ENCODE measurements around the gene OR2B2. TPM values are rescaled to one million over a fixed set of nuclear protein-coding genes. Genes with fewer than 3 reads are reported as not detected.
"Not testable (repeated sequence)": the region's sequence is repeated elsewhere in the genome, so short reads cannot be mapped to it uniquely, and the experiment has no call there.

Gene OR2B2
- polyA plus RNA-seq, 1 donor (not counting 4 experiments of a cell fraction or from before 2014, with no cell fraction given): not detected

- Histone ChIP-seq H3K79me2 (ENCODE audit: control insufficient read depth, insufficient read depth, low read length) (no peaks in the 10 kb centered on the region), H3K27me3 (ENCODE audit: control insufficient read depth, extremely low read depth, insufficient read depth, low read length) (peaks cover 4% of the 10 kb centered on the region), H3K4me1 (ENCODE audit: control insufficient read depth, extremely low read depth, insufficient read depth, low read length) (no peaks in the 10 kb centered on the region), H4K20me1 (ENCODE audit: control insufficient read depth, extremely low read depth, insufficient read depth, low read length) (no peaks in the 10 kb centered on the region), H3K9me3 (ENCODE audit: control insufficient read depth, low read depth, low read length) (no peaks in the 10 kb centered on the region), H3K4me2 (ENCODE audit: control insufficient read depth, extremely low read depth, insufficient read depth, low read depth, low read length) (no peak overlapping the region), H3K9me1 (ENCODE audit: control insufficient read depth, extremely low read depth, insufficient read depth, low read length) (no peaks in the 10 kb centered on the region), H2AFZ (ENCODE audit: control insufficient read depth, low read length) (no peak overlapping the region), H3K36me3 (ENCODE audit: control insufficient read depth in 2 of 2, extremely low read depth in 1 of 2, insufficient read depth in 2 of 2, low read length in 2 of 2) (no peaks in the 10 kb centered on the region), H3K4me3 (ENCODE audit: control insufficient read depth in 2 of 3, extremely low read depth in 1 of 3, insufficient read depth in 2 of 3, low read depth in 1 of 3, low read length in 3 of 3) (no peak overlapping the region), H3K9ac (ENCODE audit: control insufficient read depth, extremely low read depth, insufficient read depth, low read length) (no peak overlapping the region), H3K27ac (ENCODE audit: control insufficient read depth, insufficient read depth, low read length) (no peak overlapping the region)
- TF ChIP-seq EZH2 (IDR thresholded peaks at IDR 0.05; ENCODE audit: low read length): no peak
- TF ChIP-seq, protein P1, sequence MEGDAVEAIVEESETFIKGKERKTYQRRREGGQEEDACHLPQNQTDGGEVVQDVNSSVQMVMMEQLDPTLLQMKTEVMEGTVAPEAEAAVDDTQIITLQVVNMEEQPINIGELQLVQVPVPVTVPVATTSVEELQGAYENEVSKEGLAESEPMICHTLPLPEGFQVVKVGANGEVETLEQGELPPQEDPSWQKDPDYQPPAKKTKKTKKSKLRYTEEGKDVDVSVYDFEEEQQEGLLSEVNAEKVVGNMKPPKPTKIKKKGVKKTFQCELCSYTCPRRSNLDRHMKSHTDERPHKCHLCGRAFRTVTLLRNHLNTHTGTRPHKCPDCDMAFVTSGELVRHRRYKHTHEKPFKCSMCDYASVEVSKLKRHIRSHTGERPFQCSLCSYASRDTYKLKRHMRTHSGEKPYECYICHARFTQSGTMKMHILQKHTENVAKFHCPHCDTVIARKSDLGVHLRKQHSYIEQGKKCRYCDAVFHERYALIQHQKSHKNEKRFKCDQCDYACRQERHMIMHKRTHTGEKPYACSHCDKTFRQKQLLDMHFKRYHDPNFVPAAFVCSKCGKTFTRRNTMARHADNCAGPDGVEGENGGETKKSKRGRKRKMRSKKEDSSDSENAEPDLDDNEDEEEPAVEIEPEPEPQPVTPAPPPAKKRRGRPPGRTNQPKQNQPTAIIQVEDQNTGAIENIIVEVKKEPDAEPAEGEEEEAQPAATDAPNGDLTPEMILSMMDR (optimal IDR thresholded peaks at IDR 0.05 in 1 of 3, IDR thresholded peaks at IDR 0.05 in 1 of 3, conservative IDR thresholded peaks at IDR 0.05 in 1 of 3; ENCODE audit: extremely low read depth in 1 of 3, insufficient read depth in 2 of 3, low read length in 3 of 3): no peak
- DNase-seq (ENCODE audit: low read depth, low spot score) (no peak), FAIRE-seq (no peak)
- dilution Hi-C loops (cut with MboI; ENCODE audit: extremely low pct_ligation_motif_present, low sequenced_read_pairs): no loop called here
These were observed 36.0 kb upstream of the OR2B2 start for GRCh38 chr6:27948237-27948636.

DNA sequence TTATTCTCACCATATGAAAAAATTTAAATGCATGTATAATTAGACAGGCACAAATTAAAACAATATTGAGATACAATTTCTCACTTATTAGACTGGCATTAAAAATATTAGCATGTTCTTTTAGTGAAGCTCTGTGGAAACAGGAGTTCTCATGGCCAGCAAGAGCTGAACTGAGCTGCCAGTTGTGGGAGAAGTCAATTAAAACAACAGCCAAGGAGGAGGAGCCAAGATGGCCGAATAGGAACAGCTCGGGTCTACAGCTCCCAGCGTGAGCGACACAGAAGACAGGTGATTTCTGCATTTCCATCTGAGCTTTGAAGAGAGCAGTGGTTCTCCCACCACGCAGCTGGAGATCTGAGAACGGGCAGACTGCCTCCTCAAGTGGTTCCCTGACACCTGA is 30.9 kb upstream of the OR2B2 start:
- H3K4me2 ChIP-seq (ENCODE audit: control insufficient read depth, extremely low read depth, insufficient read depth, low read depth, low read length); DNase-seq (ENCODE audit: low read depth, low spot score); H3K9me3 ChIP-seq (ENCODE audit: control insufficient read depth, low read depth, low read length); H3K4me1 ChIP-seq (ENCODE audit: control insufficient read depth, extremely low read depth, insufficient read depth, low read length); H3K9ac ChIP-seq (ENCODE audit: control insufficient read depth, extremely low read depth, insufficient read depth, low read length); H3K27ac ChIP-seq (ENCODE audit: control insufficient read depth, insufficient read depth, low read length); dilution Hi-C loops (cut with MboI; ENCODE audit: extremely low pct_ligation_motif_present, low sequenced_read_pairs); H3K79me2 ChIP-seq (ENCODE audit: control insufficient read depth, insufficient read depth, low read length); H3K4me3 ChIP-seq (ENCODE audit: control insufficient read depth in 2 of 3, extremely low read depth in 1 of 3, insufficient read depth in 2 of 3, low read depth in 1 of 3, low read length in 3 of 3); H3K9me1 ChIP-seq (ENCODE audit: control insufficient read depth, extremely low read depth, insufficient read depth, low read length); H3K27me3 ChIP-seq (ENCODE audit: control insufficient read depth, extremely low read depth, insufficient read depth, low read length); H4K20me1 ChIP-seq (ENCODE audit: control insufficient read depth, extremely low read depth, insufficient read depth, low read length); H2AFZ ChIP-seq (ENCODE audit: control insufficient read depth, low read length); H3K36me3 ChIP-seq (ENCODE audit: control insufficient read depth in 2 of 2, extremely low read depth in 1 of 2, insufficient read depth in 2 of 2, low read length in 2 of 2); FAIRE-seq: not testable (repeated sequence)

DNA sequence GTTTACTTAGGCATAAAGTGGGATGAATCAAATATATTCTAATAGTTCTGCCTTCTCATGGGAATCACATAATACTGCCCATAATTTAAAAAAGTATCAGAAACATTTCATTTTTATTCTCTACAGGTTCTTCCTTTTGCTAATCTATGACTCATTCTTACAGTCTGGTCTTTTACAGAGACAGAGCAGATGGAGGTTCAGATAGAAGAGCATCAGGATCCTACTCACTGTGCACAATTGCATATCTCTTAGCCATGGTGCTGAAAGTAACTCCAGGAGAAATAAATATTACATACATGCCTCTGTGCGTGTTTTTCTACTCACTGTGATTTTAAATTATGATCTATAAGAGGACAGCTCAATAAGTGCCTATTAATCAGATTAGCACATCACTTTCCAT is 28.6 kb upstream of the OR2B2 start:
- H3K27me3 ChIP-seq (ENCODE audit: control insufficient read depth, extremely low read depth, insufficient read depth, low read length): peaks cover 4% of the 10 kb centered on the region
- H3K9me1 ChIP-seq (ENCODE audit: control insufficient read depth, extremely low read depth, insufficient read depth, low read length): no peaks in the 10 kb centered on the region
- H3K36me3 ChIP-seq (ENCODE audit: control insufficient read depth in 2 of 2, extremely low read depth in 1 of 2, insufficient read depth in 2 of 2, low read length in 2 of 2): no peaks in the 10 kb centered on the region
- H3K9ac ChIP-seq (ENCODE audit: control insufficient read depth, extremely low read depth, insufficient read depth, low read length): no peak overlapping the region
- no peak overlapping the region for H3K27ac ChIP-seq (ENCODE audit: control insufficient read depth, insufficient read depth, low read length)
- no peak for DNase-seq (ENCODE audit: low read depth, low spot score)
- dilution Hi-C loops (cut with MboI; ENCODE audit: extremely low pct_ligation_motif_present, low sequenced_read_pairs): no loop called here
- H4K20me1 ChIP-seq (ENCODE audit: control insufficient read depth, extremely low read depth, insufficient read depth, low read length): no peaks in the 10 kb centered on the region
- H3K9me3 ChIP-seq (ENCODE audit: control insufficient read depth, low read depth, low read length): no peaks in the 10 kb centered on the region
- no peak overlapping the region for H3K4me3 ChIP-seq (ENCODE audit: control insufficient read depth in 2 of 3, extremely low read depth in 1 of 3, insufficient read depth in 2 of 3, low read depth in 1 of 3, low read length in 3 of 3)
- no peaks in the 10 kb centered on the region for H3K79me2 ChIP-seq (ENCODE audit: control insufficient read depth, insufficient read depth, low read length)
- no peak for FAIRE-seq
- no peak overlapping the region for H2AFZ ChIP-seq (ENCODE audit: control insufficient read depth, low read length)
- no peaks in the 10 kb centered on the region for H3K4me1 ChIP-seq (ENCODE audit: control insufficient read depth, extremely low read depth, insufficient read depth, low read length)
- no peak for TF ChIP-seq EZH2 (IDR thresholded peaks at IDR 0.05; ENCODE audit: low read length)
- TF ChIP-seq, protein P1 (optimal IDR thresholded peaks at IDR 0.05 in 1 of 3, IDR thresholded peaks at IDR 0.05 in 1 of 3, conservative IDR thresholded peaks at IDR 0.05 in 1 of 3; ENCODE audit: extremely low read depth in 1 of 3, insufficient read depth in 2 of 3, low read length in 3 of 3): no peak
- H3K4me2 ChIP-seq (ENCODE audit: control insufficient read depth, extremely low read depth, insufficient read depth, low read depth, low read length): no peak overlapping the region

All from keratinocyte (primary cell).